HG03439 (cell line): ENCODE data around the gene LENG9.

ENCODE experiments used
- ATAC-seq: cut with Tn5 transposase; IDR thresholded peaks from one replicate; pipeline ENCODE4 v1.9.1; 2021; ENCODE audit warnings: mild to moderate bottlenecking, moderate library complexity; ENCODE audit not compliant: unreplicated experiment

The LENG9 gene

GRCh38 chr19:54424660-54425381, 38.8 kb downstream of the LENG9 start:
- no peak for ATAC-seq

- no peak for ATAC-seq
Measured at GRCh38 chr19:54424201-54424600, 39.4 kb downstream of the LENG9 start.

GRCh38 chr19:54422136-54422535, 41.4 kb downstream of the LENG9 start:
- ATAC-seq = no peak

GRCh38 chr19:54421521-54421920, 42.1 kb downstream of the LENG9 start:
- no peak for ATAC-seq

GRCh38 chr19:54421169-54421516, 42.4 kb downstream of the LENG9 start:
- no peak for ATAC-seq

GRCh38 chr19:54420383-54421168, 43.0 kb downstream of the LENG9 start:
- ATAC-seq = no peak

- no peak for ATAC-seq
Measured at GRCh38 chr19:54420068-54420382, 43.6 kb downstream of the LENG9 start.

- no peak for ATAC-seq
Measured at GRCh38 chr19:54418930-54419800, 44.4 kb downstream of the LENG9 start.

GRCh38 chr19:54418030-54418929, 45.3 kb downstream of the LENG9 start:
- ATAC-seq = no peak

- no peak for ATAC-seq
Measured at GRCh38 chr19:54416695-54417491, 46.7 kb downstream of the LENG9 start.

GRCh38 chr19:54415901-54416673, 47.5 kb downstream of the LENG9 start:
- ATAC-seq = no peak

- no peak for ATAC-seq
Measured at GRCh38 chr19:54415208-54415900, 48.2 kb downstream of the LENG9 start, which contains the start of gene TTYH1. Gene TTYH1 (plus strand): TSS chr19:54415464. CDS start chr19:54415553, 89 bp downstream.

GRCh38 chr19:54414156-54414555, 49.4 kb downstream of the LENG9 start:
- ATAC-seq = no peak

GRCh38 chr19:54412877-54413276, 50.7 kb downstream of the LENG9 start:
- no peak for ATAC-seq
